Inferior parietal cortex (tissue), 1 donor: ENCODE measurements around the gene ELF1.
"Not testable (repeated sequence)": the region's sequence is repeated elsewhere in the genome, so short reads cannot be mapped to it uniquely, and the experiment has no call there.

ENCODE experiments used
- DNase-seq: peaks from one replicate; pipeline ENCODE4 v3.0.0-alpha.2; 2016; ENCODE audit errors: extremely low spot score

The ELF1 gene

GRCh38 chr13:40940841-40941240, 78.3 kb downstream of the ELF1 start:
- no peak for DNase-seq

DNA sequence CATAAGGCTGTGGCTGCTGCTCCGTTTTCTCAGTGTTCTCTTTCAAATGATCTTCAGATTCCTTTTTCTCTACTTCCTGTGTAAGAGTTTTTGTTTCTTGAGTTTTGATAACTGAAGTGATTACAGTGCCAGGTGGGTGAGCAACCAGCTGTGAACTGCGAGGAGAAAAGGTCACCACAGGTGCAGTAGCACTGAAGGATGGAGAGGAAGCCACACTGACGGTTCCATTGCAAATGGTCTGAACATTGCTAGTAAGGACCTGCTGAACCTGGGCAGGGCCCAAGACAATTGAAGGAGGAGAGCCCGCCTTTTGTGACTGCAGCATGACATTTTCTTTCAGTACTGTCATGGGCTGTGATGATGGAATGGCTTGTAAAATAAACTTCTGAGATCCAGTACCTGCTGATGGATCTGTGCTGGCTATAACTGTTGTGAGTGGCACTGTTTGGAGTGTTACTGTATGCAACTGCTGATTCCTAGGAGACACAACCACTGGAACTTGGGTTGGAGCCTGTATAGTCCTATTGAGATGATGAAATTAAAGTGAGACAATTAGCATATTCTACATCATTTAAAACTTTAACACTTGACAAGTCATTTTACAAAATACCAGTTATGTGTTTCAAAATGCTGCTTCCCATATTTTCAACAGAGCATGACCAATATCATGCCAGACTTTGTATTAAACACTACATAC, 85.5 kb downstream of the ELF1 start:
- no peak for DNase-seq

GRCh38 chr13:40932252-40932651, 86.9 kb downstream of the ELF1 start:
- no peak for DNase-seq

DNA sequence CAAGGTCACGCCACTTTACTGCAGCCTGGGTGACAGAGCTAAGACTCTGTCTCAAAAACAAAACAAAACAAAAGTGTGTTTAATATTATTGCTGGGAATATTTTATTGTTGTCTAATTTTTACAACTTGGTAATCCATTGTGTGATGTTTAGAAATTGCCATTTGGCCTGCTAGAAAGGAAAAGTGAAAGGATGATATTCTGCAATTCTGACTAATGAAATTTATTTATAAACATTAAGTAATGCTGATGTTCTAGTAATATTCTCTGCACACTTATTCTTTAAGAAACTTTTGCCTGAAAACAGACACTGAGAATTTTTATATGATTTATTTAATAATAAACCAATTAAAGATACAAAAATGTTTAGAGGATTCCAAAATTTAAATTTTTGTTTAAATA, 87.4 kb downstream of the ELF1 start:
- no peak for DNase-seq

- DNase-seq: not testable (repeated sequence)
These were observed 89.2 kb downstream of the ELF1 start for GRCh38 chr13:40929883-40930282.

DNA sequence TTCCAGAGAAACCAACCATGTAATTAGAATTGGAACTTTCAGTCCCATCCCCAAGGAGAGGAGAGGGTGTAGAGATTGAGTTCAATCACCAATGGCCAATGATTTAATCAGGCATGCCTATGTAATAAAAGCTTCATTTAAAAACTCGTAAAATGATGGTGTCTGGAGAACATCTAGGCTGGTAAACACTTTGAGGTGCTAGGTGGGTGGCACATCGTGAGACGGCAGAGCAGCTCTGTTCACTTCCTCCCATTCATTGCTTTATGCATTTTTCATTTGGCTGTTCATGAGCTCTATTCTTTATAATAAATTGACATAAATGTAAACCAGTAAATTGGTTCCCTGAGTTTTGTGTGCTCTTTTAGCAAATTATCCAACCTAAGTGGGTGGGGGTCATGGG, 90.1 kb downstream of the ELF1 start:
- DNase-seq: no peak

GRCh38 chr13:40927929-40928328, 91.2 kb downstream of the ELF1 start:
- DNase-seq: no peak

DNA sequence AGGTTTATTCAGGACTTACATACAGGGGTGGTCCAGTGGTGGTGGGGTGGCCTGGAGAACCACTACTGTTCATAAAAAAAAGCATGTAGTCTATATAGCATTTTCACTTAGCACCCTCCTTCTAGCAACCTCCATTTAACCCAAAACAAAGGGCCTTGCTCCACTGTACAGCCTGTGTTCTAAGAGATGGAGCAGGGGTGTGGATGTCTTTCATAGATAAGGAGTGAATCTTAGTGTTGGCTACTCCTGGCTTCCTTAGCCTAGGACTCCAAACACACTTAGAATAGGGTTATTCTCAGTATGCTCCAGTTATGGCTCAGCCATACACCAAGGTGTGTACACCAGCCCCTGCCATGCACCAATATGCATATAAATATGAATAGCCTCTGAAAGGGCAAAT, 95.2 kb downstream of the ELF1 start:
- DNase-seq: no peak

DNA sequence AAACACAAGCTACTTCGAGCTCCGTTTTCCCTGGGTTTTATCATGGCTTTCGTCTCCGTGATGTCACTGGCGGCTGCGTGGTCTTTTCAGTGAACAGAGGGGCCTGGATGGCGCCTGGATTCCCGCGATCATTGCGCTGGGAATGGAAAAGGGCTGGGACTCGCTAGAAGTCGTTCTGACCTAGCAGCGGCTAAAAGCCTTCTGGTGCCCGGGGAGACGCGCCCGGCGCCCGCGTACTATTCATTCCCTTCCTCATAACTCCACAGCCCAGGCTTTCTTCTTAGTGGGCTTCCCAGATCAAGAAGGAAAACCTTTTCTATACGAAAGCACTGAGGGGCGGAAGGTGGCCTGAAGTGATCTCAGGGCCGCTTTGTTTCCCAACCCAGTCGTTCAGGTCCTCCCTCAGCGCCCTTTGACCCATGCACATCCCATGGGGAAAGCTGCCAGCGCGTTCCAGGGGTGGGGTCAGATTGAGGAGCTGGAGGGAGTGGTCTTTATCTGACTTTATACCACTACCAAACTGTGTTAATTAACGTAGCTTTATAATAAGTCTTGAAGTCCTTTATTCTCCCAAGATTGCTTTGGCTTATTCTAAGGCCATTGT, 96.6 kb downstream of the ELF1 start:
- no peak for DNase-seq

- no peak for DNase-seq
These were observed 98.3 kb downstream of the ELF1 start for GRCh38 chr13:40920826-40921225.

DNA sequence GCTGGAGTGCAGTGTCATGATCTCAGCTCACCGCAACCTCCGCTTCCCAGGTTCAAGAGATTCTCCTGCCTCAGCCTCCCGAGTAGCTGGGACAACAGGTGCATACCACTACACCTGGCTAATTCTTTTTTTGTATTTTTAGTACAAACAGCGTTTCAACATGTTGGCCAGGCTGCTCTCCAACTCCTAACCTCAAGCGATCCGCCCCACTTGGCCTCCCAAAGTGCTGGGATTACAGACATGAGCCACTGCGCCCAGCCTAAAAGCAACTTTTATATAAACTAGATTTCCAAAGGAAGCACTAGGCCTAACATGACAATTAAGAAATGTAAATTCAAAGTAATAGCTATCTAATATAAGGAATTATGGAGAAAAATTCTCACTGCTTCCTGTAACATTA, 99.2 kb downstream of the ELF1 start:
- DNase-seq: not testable (repeated sequence)

GRCh38 chr13:40916207-40916998, 102.7 kb downstream of the ELF1 start:
- DNase-seq: no peak

GRCh38 chr13:40914863-40915262, 104.3 kb downstream of the ELF1 start:
- DNase-seq: not testable (repeated sequence)

DNA sequence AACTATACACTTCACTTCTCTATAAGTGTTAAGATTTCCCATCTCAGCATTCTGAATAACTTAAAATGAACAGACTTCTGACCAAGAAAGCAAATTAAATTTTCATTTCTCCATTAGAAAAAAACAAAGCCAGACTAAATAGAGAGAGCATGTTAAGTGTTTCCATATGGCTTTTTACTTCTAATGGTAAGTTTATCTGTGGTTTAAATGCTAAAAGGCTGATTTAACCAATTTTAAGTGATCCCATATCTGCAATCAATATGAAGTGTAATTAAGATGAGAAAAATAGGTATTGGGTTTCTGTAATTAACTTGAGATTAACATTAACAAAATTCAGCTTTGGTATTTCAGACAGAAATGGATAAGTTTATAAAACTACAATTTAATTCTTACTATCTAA, 107.8 kb downstream of the ELF1 start:
- no peak for DNase-seq

GRCh38 chr13:40910324-40911050, 108.6 kb downstream of the ELF1 start:
- no peak for DNase-seq

GRCh38 chr13:40909541-40910200, 109.4 kb downstream of the ELF1 start:
- DNase-seq: not testable (repeated sequence)

DNA sequence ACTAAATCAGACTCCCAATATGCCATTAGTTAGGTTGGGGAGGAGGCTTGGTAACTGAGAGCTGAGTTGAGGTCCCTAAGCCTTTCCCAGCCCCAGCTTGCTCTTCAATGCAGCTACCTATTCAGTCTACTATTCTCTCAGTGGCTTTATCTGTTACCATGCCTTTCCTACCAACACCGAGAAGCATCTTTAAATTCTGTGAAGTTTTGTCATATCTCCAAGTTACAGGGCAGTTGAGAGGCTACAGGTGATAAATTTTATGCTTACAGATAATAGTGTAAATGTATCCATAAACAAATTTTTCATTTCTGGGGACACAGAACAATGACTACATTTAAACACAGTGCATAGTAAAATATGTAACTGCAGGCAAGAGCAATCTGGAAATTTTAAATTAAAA, 110.6 kb downstream of the ELF1 start:
- no peak for DNase-seq

- DNase-seq: not testable (repeated sequence)
These were observed 118.1 kb downstream of the ELF1 start for GRCh38 chr13:40901032-40901431.

DNA sequence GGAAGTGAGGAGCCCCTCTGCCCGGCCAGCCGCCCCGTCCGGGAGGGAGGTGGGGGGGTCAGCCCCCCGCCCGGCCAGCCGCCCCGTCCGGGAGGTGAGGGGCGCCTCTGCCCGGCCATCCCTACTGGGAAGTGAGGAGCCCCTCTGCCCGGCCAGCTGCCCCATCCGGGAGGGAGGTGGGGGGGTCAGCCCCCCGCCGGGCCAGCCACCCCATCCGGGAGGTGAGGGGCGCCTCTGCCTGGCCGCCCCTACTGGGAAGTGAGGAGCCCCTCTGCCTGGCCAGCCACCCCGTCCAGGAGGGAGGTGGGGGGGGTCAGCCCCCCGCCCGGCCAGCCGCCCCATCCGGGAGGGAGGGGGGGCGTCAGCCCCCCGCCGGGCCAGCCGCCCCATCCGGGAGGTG, 118.5 kb downstream of the ELF1 start:
- DNase-seq: not testable (repeated sequence)

GRCh38 chr13:40897053-40897452, 122.1 kb downstream of the ELF1 start:
- no peak for DNase-seq
